PC-3 (cell line): Measurements from ENCODE around the gene EPB41L4B. TPM values are rescaled to one million over a fixed set of nuclear protein-coding genes. Genes with fewer than 3 reads are reported as not detected.

ENCODE experiments used
- ATAC-seq: fragments of 200-7000 bp; cut with Tn5 transposase; 2 replicates; pipeline ENCODE4 v1.9.1; 2020; ENCODE audit warnings: mild to moderate bottlenecking, moderate library complexity
- BruUV-seq: library from RNA; stranded (reverse); fragments of 400-500 nt; replicated peaks from 2 replicates; lab custom pipeline; 2021; lab: Mats Ljungman, UMichigan
- CTCF ChIA-PET: fragments of 300-600 bp; sonication (Branson Sonifier 250); formaldehyde crosslinking; loops from one replicate; lab custom pipeline; 2022; ENCODE audit warnings: antibody characterized with exemption; lab: Charles Lee
- POLR2A ChIA-PET: fragments of 300-600 bp; sonication (Branson Sonifier 250); formaldehyde crosslinking; loops from one replicate; lab custom pipeline; 2022; ENCODE audit warnings: antibody characterized with exemption; ENCODE audit not compliant: unreplicated experiment; lab: Charles Lee
- DNase-seq: peaks from one replicate; pipeline ENCODE4 v3.0.0-alpha.2; 2015
- H2AFZ ChIP-seq: fragments of 300-600 bp; sonication (generic); 2 replicates; pipeline ENCODE4 v1.6.0; 2016; ENCODE audit warnings: antibody characterized with exemption, low read length
- H3F3A ChIP-seq: fragments of 300-600 bp; sonication (generic); one replicate; pipeline ENCODE4 v1.6.0; 2017; ENCODE audit warnings: antibody characterized with exemption, low read length, control low read depth, mild to moderate bottlenecking; ENCODE audit not compliant: unreplicated experiment
- H3K27ac ChIP-seq: fragments of 300-600 bp; sonication (generic); 2 replicates; pipeline ENCODE4 v1.5.1; 2016; ENCODE audit warnings: mild to moderate bottlenecking, low read length
- H3K27me3 ChIP-seq: fragments of 300-600 bp; sonication (generic); 2 replicates; pipeline ENCODE4 v1.6.1; 2016; ENCODE audit warnings: low read length, mixed read lengths
- H3K36me3 ChIP-seq: fragments of 300-600 bp; sonication (generic); 2 replicates; pipeline ENCODE4 v1.6.1; 2016; ENCODE audit warnings: low read depth, mixed run types, low read length, mixed read lengths
- H3K4me1 ChIP-seq: fragments of 300-600 bp; sonication (generic); 2 replicates; pipeline ENCODE4 v1.5.1; 2016; ENCODE audit warnings: low read length; ENCODE audit not compliant: insufficient read depth
- H3K4me2 ChIP-seq: fragments of 300-600 bp; sonication (generic); 2 replicates; pipeline ENCODE4 v1.6.0; 2016; ENCODE audit warnings: low read length
- H3K4me3 ChIP-seq: fragments of 300-600 bp; sonication (generic); 2 replicates; pipeline ENCODE4 v1.5.1; 2016; ENCODE audit warnings: mild to moderate bottlenecking, low read length, mixed read lengths
- H3K79me2 ChIP-seq: fragments of 300-600 bp; sonication (generic); 2 replicates; pipeline ENCODE4 v1.6.1; 2017; ENCODE audit warnings: low read length, mixed read lengths
- H3K9ac ChIP-seq: fragments of 300-600 bp; sonication (generic); 2 replicates; pipeline ENCODE4 v1.6.0; 2016; ENCODE audit warnings: mild to moderate bottlenecking, low read length
- H3K9me2 ChIP-seq: fragments of 300-600 bp; sonication (generic); replicated peaks from 2 replicates; pipeline ENCODE4 v1.6.1; 2016; ENCODE audit warnings: mixed run types, low read length, mixed read lengths
- H3K9me3 ChIP-seq: fragments of 300-600 bp; sonication (generic); 2 replicates; pipeline ENCODE4 v1.6.1; 2016; ENCODE audit warnings: low read length, mixed read lengths
- H4K20me1 ChIP-seq: fragments of 300-600 bp; sonication (generic); 2 replicates; pipeline ENCODE4 v1.6.1; 2016; ENCODE audit warnings: low read length, mixed read lengths
- CTCF ChIP-seq: fragments of 300-600 bp; sonication (generic); conservative IDR thresholded peaks from 2 replicates; pipeline ENCODE4 v1.5.1; 2017; ENCODE audit warnings: antibody characterized with exemption, low read depth, mild to moderate bottlenecking, low read length
- EZH2 ChIP-seq: fragments of 300-600 bp; sonication (generic); IDR thresholded peaks from one replicate; pipeline ENCODE4 v1.6.1; 2017; ENCODE audit warnings: antibody characterized with exemption, mild to moderate bottlenecking, low read length; ENCODE audit not compliant: unreplicated experiment
- EZH2phosphoT487 ChIP-seq: fragments of 300-600 bp; sonication (generic); IDR thresholded peaks from 2 replicates; pipeline ENCODE4 v1.6.1; 2018; ENCODE audit warnings: mild to moderate bottlenecking, antibody characterized with exemption, low read length, borderline replicate concordance
- intact Hi-C: fragments of 100-400 bp; cut with micrococcal nuclease; formaldehyde crosslinking; loops from 2 replicates; pipeline ENCODE4 v1.9.0; 2023
- total RNA-seq: library from RNA; depleted of rRNA; stranded (reverse); fragments of >200 nt; gene quantifications from 2 replicates; pipeline ENCODE4 v1.2.3, GENCODE V29; 2014

The EPB41L4B gene
- total RNA-seq, 1 experiment from 2014 or later: 11.2 TPM

DNA sequence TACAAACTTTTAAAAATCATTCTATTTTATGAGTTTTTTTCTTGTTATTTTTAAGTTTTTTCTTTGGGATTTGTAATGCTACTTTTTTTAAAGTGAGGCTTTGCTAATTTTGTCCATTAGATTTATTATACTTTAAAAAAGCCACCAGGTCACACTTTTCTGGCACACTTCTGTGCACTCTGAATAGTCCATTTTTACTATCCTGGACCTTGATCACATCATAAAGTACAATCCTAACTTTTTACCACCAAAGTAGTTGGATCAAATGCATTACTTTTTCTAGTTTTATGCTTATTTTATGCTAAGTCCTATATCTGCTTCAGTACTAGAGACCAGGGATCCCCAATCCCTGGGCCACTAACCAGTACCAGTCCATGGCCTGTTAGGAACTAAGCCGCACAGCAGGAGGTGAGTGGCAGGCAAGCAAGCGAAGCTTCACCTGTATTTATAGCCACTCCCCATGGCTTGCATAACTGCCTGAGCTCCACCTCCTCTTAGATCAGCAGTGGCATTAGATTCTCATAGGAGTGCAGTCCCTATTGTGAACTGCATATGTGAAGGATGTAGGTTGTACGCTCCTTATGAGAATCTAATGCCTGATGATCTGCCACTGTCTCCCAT, 169.8 kb downstream of the EPB41L4B start:
- BruUV-seq: no TSS peak
- Histone ChIP-seq H3K4me1 (no peaks in the 10 kb centered on the region), H3K36me3 (no peaks in the 10 kb centered on the region), H3F3A (no peaks in the 10 kb centered on the region), H3K27me3 (no peaks in the 10 kb centered on the region), H3K9me2 (no peaks in the 10 kb centered on the region), H3K4me3 (no peak overlapping the region), H3K79me2 (no peaks in the 10 kb centered on the region), H3K9ac (no peak overlapping the region), H4K20me1 (no peaks in the 10 kb centered on the region), H2AFZ (no peak overlapping the region), H3K9me3 (no peaks in the 10 kb centered on the region), H3K27ac (no peak overlapping the region), H3K4me2 (no peak overlapping the region)
- CTCF ChIA-PET: no interaction called here
- intact Hi-C loops: no loop called here
- DNase-seq: peak; percentile 29
- POLR2A ChIA-PET: no interaction called here
- TF ChIP-seq EZH2 (no peak), CTCF (no peak), EZH2phosphoT487 (no peak)
- ATAC-seq: no peak

GRCh38 chr9:109149722-109150121, 171.1 kb downstream of the EPB41L4B start:
- no peaks in the 10 kb centered on the region for H3K79me2 ChIP-seq
- no peaks in the 10 kb centered on the region for H3K27me3 ChIP-seq
- H3K4me2 ChIP-seq: no peak overlapping the region
- BruUV-seq: no TSS peak
- H3K36me3 ChIP-seq: no peaks in the 10 kb centered on the region
- H3K4me1 ChIP-seq: no peaks in the 10 kb centered on the region
- no peak overlapping the region for H3K27ac ChIP-seq
- H3K9me3 ChIP-seq: no peaks in the 10 kb centered on the region
- DNase-seq: no peak
- no peaks in the 10 kb centered on the region for H4K20me1 ChIP-seq
- no peaks in the 10 kb centered on the region for H3F3A ChIP-seq
- H3K9ac ChIP-seq: no peak overlapping the region
- POLR2A ChIA-PET: no interaction called here
- CTCF ChIA-PET: no interaction called here
- H3K4me3 ChIP-seq: no peak overlapping the region
- H3K9me2 ChIP-seq: no peaks in the 10 kb centered on the region
- TF ChIP-seq EZH2 (no peak), EZH2phosphoT487 (no peak), CTCF (no peak)
- intact Hi-C loops: no loop called here
- H2AFZ ChIP-seq: no peak overlapping the region
- ATAC-seq: no peak

- H3K27ac ChIP-seq: no peak overlapping the region
- H3K4me2 ChIP-seq: no peak overlapping the region
- no peaks in the 10 kb centered on the region for H3K9me3 ChIP-seq
- no peak for TF ChIP-seq EZH2
- TF ChIP-seq EZH2phosphoT487: no peak
- no peak for TF ChIP-seq CTCF
- H3K9ac ChIP-seq: no peak overlapping the region
- H3K9me2 ChIP-seq: no peaks in the 10 kb centered on the region
- no peak overlapping the region for H2AFZ ChIP-seq
- H3K36me3 ChIP-seq: no peaks in the 10 kb centered on the region
- ChIA-PET CTCF (no interaction called here), POLR2A (no interaction called here)
- H3K27me3 ChIP-seq: no peaks in the 10 kb centered on the region
- H3K4me1 ChIP-seq: 0 out of 2 replicates have a peak, but pooled peaks cover 1% of the 10 kb centered on the region
- no peak overlapping the region for H3K4me3 ChIP-seq
- no TSS peak for BruUV-seq
- DNase-seq: no peak
- H3K79me2 ChIP-seq: no peaks in the 10 kb centered on the region
- no peak for ATAC-seq
- intact Hi-C loops: no loop called here
- H3F3A ChIP-seq: no peaks in the 10 kb centered on the region
- no peaks in the 10 kb centered on the region for H4K20me1 ChIP-seq
These were observed 171.8 kb downstream of the EPB41L4B start for GRCh38 chr9:109149089-109149488.
